ENCODE measurements around the gene PLAC8L1.

PLAC8L1 gene

DNA sequence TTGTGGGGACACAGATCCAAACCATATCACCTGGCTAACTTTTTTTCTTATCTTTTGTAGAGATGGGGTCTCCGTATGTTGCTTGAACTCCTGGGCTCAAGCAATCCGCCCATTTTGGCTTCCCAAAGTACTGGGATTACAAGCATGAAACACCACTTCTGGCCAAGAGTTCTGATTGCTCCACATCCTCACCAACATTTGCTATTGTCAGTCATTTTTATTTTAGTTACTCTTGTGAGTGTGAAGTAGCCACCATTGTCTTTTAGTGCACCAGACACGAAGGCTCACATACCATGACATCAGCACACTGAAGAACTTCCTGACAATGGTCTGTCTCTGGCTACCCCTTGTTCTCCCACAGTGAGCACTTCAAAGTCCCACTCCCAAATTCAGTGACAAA, 17.3 kb downstream of the PLAC8L1 start:
- no peak for DNase-seq
- in situ Hi-C loops (cut with HindIII; ENCODE audit: low pct_ligation_motif_present, low pct_unique_long_range_greater_than_20kb, low sequenced_read_pairs), result no loop called here

- no peak for DNase-seq
- in situ Hi-C loops (cut with HindIII; ENCODE audit: low pct_ligation_motif_present, low pct_unique_long_range_greater_than_20kb, low sequenced_read_pairs), result no loop called here
Observed at GRCh38 chr5:146084376-146084775, 21.0 kb downstream of the PLAC8L1 start.

GRCh38 chr5:146082798-146083197, 22.6 kb downstream of the PLAC8L1 start:
- no peak for DNase-seq
- in situ Hi-C loops (cut with HindIII; ENCODE audit: low pct_ligation_motif_present, low pct_unique_long_range_greater_than_20kb, low sequenced_read_pairs), result no loop called here

DNA sequence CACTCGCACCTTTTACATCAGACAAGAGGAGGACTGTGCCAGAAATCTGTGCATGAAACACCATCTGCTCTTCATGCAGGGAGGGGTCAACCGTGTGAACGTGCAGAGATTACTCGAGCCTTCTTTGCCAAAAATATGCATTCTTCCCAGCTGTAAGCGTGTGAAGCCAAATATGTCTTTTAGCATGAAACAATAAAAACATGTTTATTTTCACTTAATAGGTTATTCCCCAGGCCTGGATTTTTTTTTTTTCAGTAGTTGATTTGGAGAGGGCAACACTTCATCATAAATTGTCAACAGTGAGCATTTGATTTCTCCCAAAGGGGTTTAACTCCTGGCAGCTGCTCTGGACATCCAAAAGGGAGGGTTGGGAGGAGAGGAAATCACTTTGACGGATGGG, 23.8 kb downstream of the PLAC8L1 start:
- in situ Hi-C loops (cut with HindIII; ENCODE audit: low pct_ligation_motif_present, low pct_unique_long_range_greater_than_20kb, low sequenced_read_pairs), result no loop called here
- DNase-seq, result no peak

DNA sequence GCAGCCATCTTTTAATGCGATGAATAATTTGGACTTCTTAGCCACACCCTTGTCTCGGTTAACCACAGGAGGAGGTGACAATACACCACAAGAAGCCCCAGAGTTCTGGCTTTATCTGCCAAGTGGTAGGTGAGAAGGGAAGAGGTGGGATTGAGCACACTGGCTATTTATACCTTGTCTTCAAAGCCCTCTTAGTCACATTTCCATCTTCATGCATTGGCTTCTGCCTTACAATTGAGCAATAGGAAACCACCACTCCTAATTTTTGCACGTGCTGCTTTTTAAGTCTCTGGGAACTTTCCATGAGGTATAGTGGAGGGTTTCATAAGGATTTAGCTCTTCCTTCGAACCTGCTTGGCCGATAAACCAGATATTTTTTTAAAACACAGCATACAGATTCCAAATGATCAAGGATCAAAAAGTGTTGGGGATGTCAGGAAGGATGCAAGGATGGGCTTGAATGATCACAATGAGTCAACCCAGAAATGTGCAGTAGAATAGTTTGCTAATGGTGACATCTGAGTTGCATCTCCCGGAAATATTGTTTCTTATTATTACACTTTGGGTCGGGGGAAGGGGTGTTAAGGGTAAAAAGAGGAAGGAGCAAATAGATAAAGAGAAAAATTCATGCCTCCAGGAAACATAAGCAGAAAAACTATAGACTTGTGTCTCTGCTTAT, 25.5 kb downstream of the PLAC8L1 start:
- DNase-seq, result no peak
- in situ Hi-C loops (cut with HindIII; ENCODE audit: low pct_ligation_motif_present, low pct_unique_long_range_greater_than_20kb, low sequenced_read_pairs), result no loop called here

DNA sequence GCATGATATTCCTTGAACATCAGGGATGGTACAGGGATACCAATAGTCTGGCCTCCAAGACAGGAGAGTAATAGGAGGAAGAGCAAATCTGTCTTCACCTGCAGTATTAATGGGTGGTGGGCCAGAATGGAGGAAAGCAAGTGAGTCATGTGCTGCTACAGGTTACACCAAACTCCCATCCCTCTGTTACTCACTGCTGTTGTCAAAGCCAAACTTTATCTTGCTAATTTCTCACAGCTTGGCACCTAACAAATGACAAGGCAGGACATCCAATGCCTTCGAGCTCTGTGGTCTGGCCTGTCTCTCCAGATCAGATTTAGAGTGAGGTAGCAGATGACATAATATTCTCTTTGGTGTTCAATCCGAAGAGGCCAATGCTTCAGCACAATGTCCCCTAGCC, 26.8 kb downstream of the PLAC8L1 start:
- in situ Hi-C loops (cut with HindIII; ENCODE audit: low pct_ligation_motif_present, low pct_unique_long_range_greater_than_20kb, low sequenced_read_pairs), result no loop called here
- no peak for DNase-seq

DNA sequence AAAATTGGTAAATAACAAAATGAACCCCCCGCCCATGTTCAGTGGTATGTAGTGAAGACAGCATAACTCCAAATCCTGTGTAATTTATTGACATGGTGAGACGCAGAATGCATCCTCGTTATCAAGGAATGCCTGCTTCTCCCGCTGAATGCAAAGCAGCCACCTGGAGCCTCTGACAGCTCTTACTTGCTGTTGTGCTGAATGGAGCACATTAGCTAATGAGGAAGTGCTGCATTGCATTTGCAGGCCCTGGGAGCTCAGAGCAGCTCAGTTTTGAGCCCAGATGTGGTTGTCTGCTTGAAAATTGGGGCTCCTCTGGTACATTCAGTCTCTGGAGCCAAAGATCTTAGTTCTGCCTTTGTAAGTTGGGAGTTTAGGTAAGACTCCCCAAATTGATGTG, 28.9 kb downstream of the PLAC8L1 start:
- in situ Hi-C loops (cut with HindIII; ENCODE audit: low pct_ligation_motif_present, low pct_unique_long_range_greater_than_20kb, low sequenced_read_pairs), result no loop called here
- no peak for DNase-seq

- in situ Hi-C loops (cut with HindIII; ENCODE audit: low pct_ligation_motif_present, low pct_unique_long_range_greater_than_20kb, low sequenced_read_pairs), result no loop called here
Observed at GRCh38 chr5:146076028-146076427, 29.3 kb downstream of the PLAC8L1 start.

DNA sequence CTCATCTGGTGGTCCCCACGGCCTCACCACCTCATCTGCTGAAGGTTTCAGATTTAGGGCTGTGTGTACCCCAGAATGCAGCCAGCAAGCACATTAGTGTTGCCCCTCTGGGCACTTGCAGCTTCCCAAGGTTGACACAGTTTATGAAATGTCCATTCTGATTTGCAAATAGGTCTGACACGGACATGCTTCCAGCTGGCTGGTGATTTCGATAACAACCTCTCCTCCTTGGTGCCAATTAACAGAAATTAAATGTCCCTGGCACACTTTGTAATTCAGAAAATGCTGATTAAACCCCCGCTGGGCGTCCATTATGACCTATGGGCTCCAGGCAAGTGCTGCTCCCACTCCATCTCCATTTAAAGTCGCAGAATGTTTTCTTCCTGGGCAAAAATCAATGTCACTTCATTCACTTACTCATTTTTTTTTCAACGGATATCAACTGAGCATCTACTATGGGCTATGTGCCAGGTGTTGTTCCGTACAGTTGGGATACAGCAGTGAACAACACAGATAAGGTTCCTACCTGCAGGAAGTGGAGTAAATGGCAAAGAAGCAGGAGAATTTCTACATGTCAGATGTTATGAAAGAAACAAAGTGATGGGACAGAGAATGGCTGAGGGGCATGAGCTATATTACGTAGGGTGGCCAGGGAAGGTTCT, 32.0 kb downstream of the PLAC8L1 start:
- no peak for DNase-seq
- in situ Hi-C loops (cut with HindIII; ENCODE audit: low pct_ligation_motif_present, low pct_unique_long_range_greater_than_20kb, low sequenced_read_pairs), result no loop called here

More at GRCh38 chr5:146076028-146076427, 29.3 kb downstream of the PLAC8L1 start:
- no peak for DNase-seq

GRCh38 chr5:146072595-146072994, 32.8 kb downstream of the PLAC8L1 start:
- in situ Hi-C loops (cut with HindIII; ENCODE audit: low pct_ligation_motif_present, low pct_unique_long_range_greater_than_20kb, low sequenced_read_pairs), result no loop called here

DNA sequence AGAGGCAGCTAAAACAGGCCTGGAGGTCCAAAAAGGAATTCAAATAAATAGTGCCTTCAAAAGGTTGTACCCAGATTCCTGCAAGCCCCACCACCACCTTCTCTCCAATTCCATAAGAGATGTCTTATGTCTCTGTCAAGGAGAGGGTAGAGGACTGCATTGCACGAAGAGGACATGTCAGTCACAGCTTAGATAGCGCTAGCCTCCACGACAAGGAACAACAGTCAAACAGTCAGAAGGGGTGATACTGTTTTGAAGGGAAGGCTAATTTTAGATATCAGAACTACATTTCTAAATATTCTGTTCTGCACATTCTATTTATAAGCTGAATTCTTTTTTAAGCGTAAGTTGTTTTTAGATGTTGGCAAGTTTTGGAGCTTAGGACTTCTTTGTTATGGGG, 34.2 kb downstream of the PLAC8L1 start:
- DNase-seq, result no peak
- in situ Hi-C loops (cut with HindIII; ENCODE audit: low pct_ligation_motif_present, low pct_unique_long_range_greater_than_20kb, low sequenced_read_pairs), result no loop called here

More at GRCh38 chr5:146072595-146072994, 32.8 kb downstream of the PLAC8L1 start:
- no peak for DNase-seq

- in situ Hi-C loops (cut with HindIII; ENCODE audit: low pct_ligation_motif_present, low pct_unique_long_range_greater_than_20kb, low sequenced_read_pairs), result no loop called here
- DNase-seq, result no peak
Observed at GRCh38 chr5:146070746-146071145, 34.6 kb downstream of the PLAC8L1 start.

GRCh38 chr5:146069780-146070099, 35.6 kb downstream of the PLAC8L1 start:
- in situ Hi-C loops (cut with HindIII; ENCODE audit: low pct_ligation_motif_present, low pct_unique_long_range_greater_than_20kb, low sequenced_read_pairs), result no loop called here

GRCh38 chr5:146068977-146069779, 36.2 kb downstream of the PLAC8L1 start:
- in situ Hi-C loops (cut with HindIII; ENCODE audit: low pct_ligation_motif_present, low pct_unique_long_range_greater_than_20kb, low sequenced_read_pairs), result no loop called here

More at GRCh38 chr5:146069780-146070099, 35.6 kb downstream of the PLAC8L1 start:
- no peak for DNase-seq

GRCh38 chr5:146068206-146068605, 37.2 kb downstream of the PLAC8L1 start:
- in situ Hi-C loops (cut with HindIII; ENCODE audit: low pct_ligation_motif_present, low pct_unique_long_range_greater_than_20kb, low sequenced_read_pairs), result no loop called here
- no peak for DNase-seq

More at GRCh38 chr5:146068977-146069779, 36.2 kb downstream of the PLAC8L1 start:
- DNase-seq, result no peak

- no peak for DNase-seq
- in situ Hi-C loops (cut with HindIII; ENCODE audit: low pct_ligation_motif_present, low pct_unique_long_range_greater_than_20kb, low sequenced_read_pairs), result no loop called here
Observed at GRCh38 chr5:146066968-146067367, 38.4 kb downstream of the PLAC8L1 start.

GRCh38 chr5:146060221-146060585, 45.2 kb downstream of the PLAC8L1 start:
- DNase-seq, result no peak
- in situ Hi-C loops (cut with HindIII; ENCODE audit: low pct_ligation_motif_present, low pct_unique_long_range_greater_than_20kb, low sequenced_read_pairs), result no loop called here

GRCh38 chr5:146059460-146060220, 45.7 kb downstream of the PLAC8L1 start:
- DNase-seq, result no peak
- in situ Hi-C loops (cut with HindIII; ENCODE audit: low pct_ligation_motif_present, low pct_unique_long_range_greater_than_20kb, low sequenced_read_pairs), result no loop called here

- in situ Hi-C loops (cut with HindIII; ENCODE audit: low pct_ligation_motif_present, low pct_unique_long_range_greater_than_20kb, low sequenced_read_pairs), result no loop called here
- DNase-seq, result no peak
Observed at GRCh38 chr5:146055432-146055831, 49.9 kb downstream of the PLAC8L1 start.

All from ACHN (cell line).